ENCODE results near the gene ELOVL1.
"Not testable (repeated sequence)": the region's sequence is repeated elsewhere in the genome, so short reads cannot be mapped to it uniquely, and the experiment has no call there.

The ELOVL1 gene

GRCh38 chr1:43373066-43373940 lies 5.5 kb upstream of the ELOVL1 start:
- ChIA-PET POLR2A (interaction anchor here (1.0 kb wide), 1 partner anchor 16 kb away, joined by 3 read pairs; the partner anchor contains the start of gene MED8), CTCF (interaction anchor here (0.7 kb wide), 1 partner anchor 79 kb away, joined by 4 read pairs; no protein-coding TSS in a partner anchor)
- TF ChIP-seq ELF4 (IDR thresholded peaks at IDR 0.05) (no peak), ZNF384 (IDR thresholded peaks at IDR 0.05) (no peak), SUZ12 (IDR thresholded peaks at IDR 0.05) (no peak), TARDBP (IDR thresholded peaks at IDR 0.05) (no peak), FOXM1 (IDR thresholded peaks at IDR 0.05; ENCODE audit: borderline replicate concordance) (no peak), SP1 (IDR thresholded peaks at IDR 0.05) (no peak), NFRKB (IDR thresholded peaks at IDR 0.05) (no peak), ARNT (IDR thresholded peaks at IDR 0.05) (no peak), FOXK2 (IDR thresholded peaks at IDR 0.05) (no peak), HDGF (IDR thresholded peaks at IDR 0.05; ENCODE audit: borderline replicate concordance) (no peak), FOXA1 (IDR thresholded peaks at IDR 0.05) (no peak), PKNOX1 (IDR thresholded peaks at IDR 0.05) (no peak), BHLHE40 (IDR thresholded peaks at IDR 0.05; ENCODE audit: borderline replicate concordance) (no peak), CTBP1 (IDR thresholded peaks at IDR 0.05; ENCODE audit: borderline replicate concordance) (no peak)
- DNase-seq (ENCODE audit: extremely low spot score): no peak

GRCh38 chr1:43372172-43372571 lies 4.4 kb upstream of the ELOVL1 start:
- POLR2A ChIA-PET: no interaction called here
- no peak for DNase-seq (ENCODE audit: extremely low spot score)
- CTCF ChIA-PET: no interaction called here
- TF ChIP-seq ARNT (IDR thresholded peaks at IDR 0.05) (no peak), LEF1 (IDR thresholded peaks at IDR 0.05; ENCODE audit: borderline replicate concordance) (no peak), ELF4 (IDR thresholded peaks at IDR 0.05) (no peak), FOXK2 (IDR thresholded peaks at IDR 0.05) (no peak)

GRCh38 chr1:43370564-43370963 lies 2.8 kb upstream of the ELOVL1 start:
- DNase-seq (ENCODE audit: extremely low spot score): no peak
- ChIA-PET CTCF (interaction anchor here (0.7 kb wide), 1 partner anchor 10 kb away, joined by 3 read pairs; no protein-coding TSS in a partner anchor), POLR2A (interaction anchor here (1.5 to 4.3 kb wide), 2 partner anchors 13 to 19 kb away, joined by 6 to 41 read pairs; partner anchors contain the start of genes CDC20, MED8 and SZT2)
- TF ChIP-seq FOXA1 (IDR thresholded peaks at IDR 0.05) (no peak), HDGF (IDR thresholded peaks at IDR 0.05; ENCODE audit: borderline replicate concordance) (no peak), PKNOX1 (IDR thresholded peaks at IDR 0.05) (no peak)

GRCh38 chr1:43369779-43370178 lies 2.0 kb upstream of the ELOVL1 start:
- POLR2A ChIA-PET: interaction anchor here (0.8 to 4.3 kb wide), 3 partner anchors 12 to 20 kb away, joined by 3 to 41 read pairs (median 6); partner anchors contain the start of genes CDC20, MED8 and SZT2
- DNase-seq (ENCODE audit: extremely low spot score); CTCF ChIA-PET: not testable (repeated sequence)

GRCh38 chr1:43368646-43369020 lies 822 bp upstream of the ELOVL1 start:
- ChIA-PET CTCF (interaction anchor here (1.5 kb wide), 1 partner anchor 10 kb away, joined by 8 read pairs; the partner anchor contains the start of gene CDC20), POLR2A (interaction anchor here (0.8 to 4.3 kb wide), 6 partner anchors 10 to 21 kb away, joined by 3 to 41 read pairs (median 5); partner anchors contain the start of genes CDC20, MED8 and SZT2)
- DNase-seq (ENCODE audit: extremely low spot score): no peak
- no peak for TF ChIP-seq BHLHE40 (IDR thresholded peaks at IDR 0.05; ENCODE audit: borderline replicate concordance)
- TF ChIP-seq TARDBP (IDR thresholded peaks at IDR 0.05): no peak

- TF ChIP-seq CTBP1 (IDR thresholded peaks at IDR 0.05; ENCODE audit: borderline replicate concordance): no peak
- no peak for TF ChIP-seq FOXA1 (IDR thresholded peaks at IDR 0.05)
- no peak for TF ChIP-seq ELF4 (IDR thresholded peaks at IDR 0.05)
- TF ChIP-seq SP1 (IDR thresholded peaks at IDR 0.05): no peak
- TF ChIP-seq L3MBTL2 (conservative IDR thresholded peaks at IDR 0.05): no peak
- no peak for TF ChIP-seq SUZ12 (IDR thresholded peaks at IDR 0.05)
- TF ChIP-seq ARNT (IDR thresholded peaks at IDR 0.05): no peak
- TF ChIP-seq PKNOX1 (IDR thresholded peaks at IDR 0.05): no peak
- no peak for TF ChIP-seq LEF1 (IDR thresholded peaks at IDR 0.05; ENCODE audit: borderline replicate concordance)
- TF ChIP-seq FOXM1 (IDR thresholded peaks at IDR 0.05; ENCODE audit: borderline replicate concordance): no peak
- TF ChIP-seq FOXK2 (IDR thresholded peaks at IDR 0.05): no peak
- TF ChIP-seq HDGF (IDR thresholded peaks at IDR 0.05; ENCODE audit: borderline replicate concordance): no peak
- TF ChIP-seq ZNF384 (IDR thresholded peaks at IDR 0.05): no peak
- TF ChIP-seq TARDBP (IDR thresholded peaks at IDR 0.05): no peak
- TF ChIP-seq NFRKB (IDR thresholded peaks at IDR 0.05): no peak
- ChIA-PET POLR2A (interaction anchor here (0.6 to 4.3 kb wide), 4 partner anchors 9 to 23 kb away, joined by 3 to 41 read pairs (median 8); partner anchors contain the start of genes CDC20, MED8 and SZT2), CTCF (interaction anchor here (1.5 kb wide), 1 partner anchor 9 kb away, joined by 8 read pairs; the partner anchor contains the start of gene CDC20)
- DNase-seq (ENCODE audit: extremely low spot score): no peak
Measured at GRCh38 chr1:43367026-43367903, 546 bp downstream of the ELOVL1 start.
